Activated CD4-positive, alpha-beta memory T cell treated with anti-CD3 and anti-CD28 coated beads, Interleukin-2, amount 10 ng/mL, durations not matched to agents 7 days and 5 days (primary cell): ENCODE results near the gene SV2B. TPM values are rescaled to one million over a fixed set of nuclear protein-coding genes. Genes with fewer than 3 reads are reported as not detected.
"Not testable (repeated sequence)": the region's sequence is repeated elsewhere in the genome, so short reads cannot be mapped to it uniquely, and the experiment has no call there.

Experiments used
- CTCF ChIA-PET: fragments of 350-600 bp; sonication (Branson Sonifier 250); formaldehyde crosslinking; loops from one replicate; lab custom pipeline; 2021; ENCODE audit warnings: antibody characterized with exemption, inconsistent platforms; lab: Charles Lee
- POLR2A ChIA-PET: fragments of 350-600 bp; sonication (Branson Sonifier 250); formaldehyde crosslinking; loops from one replicate; lab custom pipeline; 2021; ENCODE audit warnings: antibody characterized with exemption; lab: Charles Lee
- DNase-seq: peaks from one replicate; pipeline ENCODE4 v3.0.0-alpha.2; 2020
- H3K27ac Mint-ChIP-seq: one replicate; pipeline ENCODE4 v1.8.0; 2021; ENCODE audit warnings: mild to moderate bottlenecking, mixed read lengths
- H3K27me3 Mint-ChIP-seq: one replicate; pipeline ENCODE4 v1.8.0; 2021; ENCODE audit warnings: mixed read lengths
- H3K36me3 Mint-ChIP-seq: one replicate; pipeline ENCODE4 v1.8.0; 2021; ENCODE audit warnings: low read depth, mixed read lengths
- H3K4me1 Mint-ChIP-seq: one replicate; pipeline ENCODE4 v1.8.0; 2021; ENCODE audit warnings: mixed read lengths
- H3K4me3 Mint-ChIP-seq: one replicate; pipeline ENCODE4 v1.8.0; 2021; ENCODE audit warnings: mild to moderate bottlenecking, mixed read lengths
- H3K9me3 Mint-ChIP-seq: one replicate; pipeline ENCODE4 v1.8.0; 2021; ENCODE audit warnings: mixed read lengths
- total RNA-seq, 2 experiments: library from RNA; stranded (reverse); gene quantifications; one replicate each; pipeline ENCODE4 v1.2.3, GENCODE V29; 2021

SV2B gene
- total RNA-seq, 2 experiments from 2014 or later, result 0.05 TPM; not detected in 1

- H3K4me1 Mint-ChIP-seq, result no peaks in the 10 kb centered on the region
- ChIA-PET CTCF (interaction anchor here (0.9 to 1.2 kb wide), 4 partner anchors 15 to 199 kb away, joined by 3 to 4 read pairs (median 3); no protein-coding TSS in a partner anchor), POLR2A (no interaction called here)
- peaks cover 30% of the 10 kb centered on the region for H3K27me3 Mint-ChIP-seq
- no peaks in the 10 kb centered on the region for H3K36me3 Mint-ChIP-seq
- no peak overlapping the region for H3K4me3 Mint-ChIP-seq
- no peak overlapping the region for H3K27ac Mint-ChIP-seq
- DNase-seq, result no peak
- H3K9me3 Mint-ChIP-seq, result no peaks in the 10 kb centered on the region
Observed at GRCh38 chr15:91073077-91073476, 27.0 kb upstream of the SV2B start.

DNA sequence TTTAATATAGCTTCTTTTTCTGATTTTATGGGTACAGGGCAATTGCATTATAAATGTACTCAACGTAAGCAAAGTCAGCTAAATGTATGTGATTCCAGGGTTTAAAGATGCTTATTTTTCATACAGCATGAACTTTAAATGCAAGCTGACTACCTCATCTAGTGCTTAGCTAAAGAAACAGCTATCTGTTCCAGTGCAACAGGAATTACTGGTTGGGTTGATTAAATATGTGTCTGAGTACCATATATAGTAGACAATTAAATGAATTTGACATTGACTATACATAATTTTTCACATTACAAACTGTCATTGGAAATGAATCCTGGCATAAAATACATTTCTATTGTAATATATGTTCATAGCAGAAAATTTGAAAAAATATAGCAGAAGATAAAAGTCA is 26.3 kb upstream of the SV2B start:
- no peaks in the 10 kb centered on the region for H3K36me3 Mint-ChIP-seq
- H3K4me3 Mint-ChIP-seq, result no peak overlapping the region
- peaks cover 28% of the 10 kb centered on the region for H3K27me3 Mint-ChIP-seq
- POLR2A ChIA-PET, result no interaction called here
- CTCF ChIA-PET, result interaction anchor here (0.9 to 1.2 kb wide), 4 partner anchors 16 to 198 kb away, joined by 3 to 4 read pairs (median 3); no protein-coding TSS in a partner anchor
- no peak for DNase-seq
- H3K4me1 Mint-ChIP-seq, result no peaks in the 10 kb centered on the region
- H3K9me3 Mint-ChIP-seq, result no peaks in the 10 kb centered on the region
- H3K27ac Mint-ChIP-seq, result no peak overlapping the region

- DNase-seq, result no peak
- Mint-ChIP-seq H3K4me1 (no peaks in the 10 kb centered on the region), H3K36me3 (peaks cover 3% of the 10 kb centered on the region), H3K27ac (no peak overlapping the region), H3K27me3 (peaks cover 19% of the 10 kb centered on the region), H3K9me3 (no peaks in the 10 kb centered on the region), H3K4me3 (no peak overlapping the region)
- POLR2A ChIA-PET, result no interaction called here
- CTCF ChIA-PET, result no interaction called here
Observed at GRCh38 chr15:91075739-91076138, 24.3 kb upstream of the SV2B start.

GRCh38 chr15:91077029-91077428 is 23.0 kb upstream of the SV2B start:
- no peak for DNase-seq
- H3K4me3 Mint-ChIP-seq, result no peak overlapping the region
- H3K4me1 Mint-ChIP-seq, result no peaks in the 10 kb centered on the region
- CTCF ChIA-PET, result interaction anchor here (0.7 kb wide), 2 partner anchors 80 to 224 kb away, joined by 3 read pairs; no protein-coding TSS in a partner anchor
- POLR2A ChIA-PET, result no interaction called here
- H3K27ac Mint-ChIP-seq, result no peak overlapping the region
- peaks cover 13% of the 10 kb centered on the region for H3K27me3 Mint-ChIP-seq
- H3K9me3 Mint-ChIP-seq, result no peaks in the 10 kb centered on the region
- peaks cover 3% of the 10 kb centered on the region for H3K36me3 Mint-ChIP-seq

GRCh38 chr15:91093866-91094265 is 6.2 kb upstream of the SV2B start:
- H3K4me3 Mint-ChIP-seq, POLR2A ChIA-PET, DNase-seq, H3K36me3 Mint-ChIP-seq, H3K9me3 Mint-ChIP-seq, H3K4me1 Mint-ChIP-seq, H3K27ac Mint-ChIP-seq, CTCF ChIA-PET: not testable (repeated sequence)
- H3K27me3 Mint-ChIP-seq, result peaks cover 43% of the 10 kb centered on the region

GRCh38 chr15:91098451-91098850 is 1.6 kb upstream of the SV2B start:
- H3K4me3 Mint-ChIP-seq, result no peak overlapping the region
- H3K27ac Mint-ChIP-seq, result no peak overlapping the region
- ChIA-PET CTCF (no interaction called here), POLR2A (interaction anchor here (0.7 kb wide), 1 partner anchor 23 kb away, joined by 3 read pairs; no protein-coding TSS in a partner anchor)
- H3K27me3 Mint-ChIP-seq, result peaks cover 71% of the 10 kb centered on the region
- H3K9me3 Mint-ChIP-seq, result peaks cover 4% of the 10 kb centered on the region
- no peak for DNase-seq
- peaks cover 18% of the 10 kb centered on the region for H3K4me1 Mint-ChIP-seq
- H3K36me3 Mint-ChIP-seq, result peaks cover 3% of the 10 kb centered on the region

DNA sequence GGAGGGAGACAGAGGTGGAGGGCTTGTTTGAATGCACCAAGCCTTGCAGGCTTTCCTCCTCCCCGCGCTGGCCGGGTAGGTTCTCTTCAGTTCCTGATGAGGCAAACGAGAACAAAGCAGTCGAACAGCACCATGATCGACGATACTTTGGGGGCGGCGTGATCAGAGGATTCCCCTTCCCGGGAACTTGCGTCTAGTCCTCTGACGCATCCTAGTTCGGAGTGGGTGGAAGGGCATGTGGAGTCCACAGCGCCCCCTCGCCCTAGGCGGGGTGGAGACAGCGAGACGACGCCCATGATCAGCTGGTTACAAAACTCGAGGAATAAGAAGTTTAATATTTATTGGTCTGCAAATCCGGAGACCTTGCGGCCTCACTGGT is 452 bp upstream of the SV2B start:
- Mint-ChIP-seq H3K4me1 (peaks cover 18% of the 10 kb centered on the region), H3K4me3 (peak overlapping the region; percentile 59), H3K9me3 (no peaks in the 10 kb centered on the region), H3K27ac (no peak overlapping the region), H3K36me3 (no peaks in the 10 kb centered on the region), H3K27me3 (peaks cover 75% of the 10 kb centered on the region)
- ChIA-PET POLR2A (no interaction called here), CTCF (interaction anchor here (0.8 to 1.4 kb wide), 4 partner anchors 19 to 169 kb away, joined by 3 to 4 read pairs (median 4); no protein-coding TSS in a partner anchor)
- peak; percentile 18 for DNase-seq

- H3K36me3 Mint-ChIP-seq, result no peaks in the 10 kb centered on the region
- ChIA-PET CTCF (interaction anchor here (1.2 to 1.4 kb wide), 2 partner anchors 18 to 52 kb away, joined by 4 read pairs; no protein-coding TSS in a partner anchor), POLR2A (interaction anchor here (0.9 kb wide), 1 partner anchor 146 kb away, joined by 4 read pairs; the partner anchor contains the start of gene RCCD1)
- H3K27me3 Mint-ChIP-seq, result peaks cover 77% of the 10 kb centered on the region
- no peak for DNase-seq
- H3K4me3 Mint-ChIP-seq, result peak overlapping the region; percentile 74
- H3K27ac Mint-ChIP-seq, result no peak overlapping the region
- H3K4me1 Mint-ChIP-seq, result peaks cover 18% of the 10 kb centered on the region
- H3K9me3 Mint-ChIP-seq, result no peaks in the 10 kb centered on the region
Observed at GRCh38 chr15:91100814-91101607, 954 bp downstream of the SV2B start.

DNA sequence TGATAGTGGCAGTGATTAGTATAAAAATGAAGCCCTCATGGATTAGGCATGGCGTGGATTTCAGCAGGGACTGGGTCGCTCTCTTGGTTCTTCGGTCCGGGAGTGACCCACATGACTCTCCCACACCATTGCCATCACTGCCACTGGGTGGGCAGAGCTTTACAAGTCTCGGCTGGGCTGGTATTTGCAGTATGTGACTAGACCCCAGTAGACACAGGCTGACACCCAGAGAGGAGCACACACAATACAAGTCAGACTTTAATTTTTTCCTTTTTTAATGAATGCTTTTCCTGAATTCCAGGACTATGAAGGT is 1.5 kb downstream of the SV2B start:
- no peak for DNase-seq
- Mint-ChIP-seq H3K36me3 (no peaks in the 10 kb centered on the region), H3K4me1 (peaks cover 18% of the 10 kb centered on the region), H3K27me3 (peaks cover 78% of the 10 kb centered on the region), H3K27ac (no peak overlapping the region), H3K4me3 (no peak overlapping the region), H3K9me3 (no peaks in the 10 kb centered on the region)
- ChIA-PET CTCF (no interaction called here), POLR2A (no interaction called here)

DNA sequence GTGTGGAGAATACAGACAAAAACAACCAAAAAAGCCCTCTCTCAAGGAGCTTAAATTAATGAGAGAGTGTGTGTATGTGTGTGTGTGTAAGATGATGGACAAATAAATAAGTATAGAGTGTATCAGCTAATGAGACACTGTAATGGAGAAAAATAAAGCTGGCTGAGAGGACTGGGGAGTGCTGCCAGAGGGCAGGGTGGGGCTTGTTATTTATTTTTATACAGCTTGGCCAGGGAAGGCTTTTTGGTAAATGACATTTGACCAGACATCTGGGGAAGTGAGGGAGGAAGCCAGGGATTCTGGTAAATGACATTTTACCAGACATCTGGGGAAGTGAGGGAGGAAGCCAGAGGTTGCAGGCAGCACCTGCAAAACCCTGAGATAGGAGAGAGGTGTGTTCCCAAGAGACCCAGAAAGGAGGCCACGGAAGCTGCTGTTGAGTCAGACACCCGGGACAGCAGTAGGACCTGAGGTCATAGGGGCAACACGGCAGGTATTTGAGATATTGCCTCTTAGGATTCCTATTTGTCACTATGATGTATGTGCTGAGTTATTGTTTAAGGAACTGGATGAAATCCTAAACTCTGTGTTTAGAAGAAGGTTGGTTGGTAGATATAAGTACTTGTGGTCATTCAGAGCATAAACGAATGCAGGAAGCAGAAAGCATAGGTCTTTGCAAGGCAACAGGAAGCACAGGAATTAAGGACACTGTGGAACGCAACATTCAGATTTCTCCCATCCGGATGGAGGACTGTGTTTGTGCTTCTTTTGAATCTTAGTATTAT is 2.7 kb downstream of the SV2B start:
- no peak for DNase-seq
- Mint-ChIP-seq H3K27ac (no peak overlapping the region), H3K4me3 (no peak overlapping the region), H3K4me1 (peaks cover 18% of the 10 kb centered on the region), H3K36me3 (no peaks in the 10 kb centered on the region), H3K27me3 (peaks cover 73% of the 10 kb centered on the region), H3K9me3 (no peaks in the 10 kb centered on the region)
- ChIA-PET POLR2A (no interaction called here), CTCF (no interaction called here)

- H3K9me3 Mint-ChIP-seq, result no peaks in the 10 kb centered on the region
- H3K36me3 Mint-ChIP-seq, result no peaks in the 10 kb centered on the region
- H3K4me1 Mint-ChIP-seq, result peaks cover 17% of the 10 kb centered on the region
- ChIA-PET CTCF (no interaction called here), POLR2A (no interaction called here)
- no peak for DNase-seq
- no peak overlapping the region for H3K27ac Mint-ChIP-seq
- no peak overlapping the region for H3K4me3 Mint-ChIP-seq
- H3K27me3 Mint-ChIP-seq, result peaks cover 68% of the 10 kb centered on the region
Observed at GRCh38 chr15:91104111-91104510, 4.1 kb downstream of the SV2B start.

DNA sequence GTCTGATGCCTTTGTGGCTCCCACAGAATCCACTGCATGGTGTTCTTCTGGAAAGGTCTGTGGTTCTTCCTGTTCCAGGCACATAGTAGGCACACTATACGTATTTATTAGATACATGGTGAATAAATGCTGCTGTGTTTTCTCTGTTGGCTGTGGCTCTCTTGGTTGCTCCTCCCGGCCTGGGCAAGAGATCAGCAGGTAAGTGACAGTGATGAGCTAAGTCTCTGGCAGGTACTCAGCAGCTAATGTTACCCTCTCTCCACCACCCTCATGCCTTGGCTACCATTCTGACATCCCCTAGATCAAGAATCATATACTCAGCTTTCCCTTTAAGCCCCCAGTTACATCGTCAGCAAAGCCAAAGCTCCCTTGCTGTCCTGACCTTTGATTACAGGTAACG is 8.4 kb downstream of the SV2B start:
- Mint-ChIP-seq H3K4me3 (no peak overlapping the region), H3K4me1 (no peaks in the 10 kb centered on the region), H3K36me3 (no peaks in the 10 kb centered on the region), H3K27ac (no peak overlapping the region), H3K9me3 (no peaks in the 10 kb centered on the region), H3K27me3 (peaks cover 37% of the 10 kb centered on the region)
- POLR2A ChIA-PET, result no interaction called here
- CTCF ChIA-PET, result no interaction called here
- no peak for DNase-seq

- no peak overlapping the region for H3K27ac Mint-ChIP-seq
- no peak overlapping the region for H3K4me3 Mint-ChIP-seq
- H3K27me3 Mint-ChIP-seq, result peaks cover 28% of the 10 kb centered on the region
- ChIA-PET CTCF (interaction anchor here (1.1 kb wide), 1 partner anchor 137 kb away, joined by 3 read pairs; no protein-coding TSS in a partner anchor), POLR2A (no interaction called here)
- H3K4me1 Mint-ChIP-seq, result no peaks in the 10 kb centered on the region
- no peak for DNase-seq
- H3K36me3 Mint-ChIP-seq, result no peaks in the 10 kb centered on the region
- no peaks in the 10 kb centered on the region for H3K9me3 Mint-ChIP-seq
Observed at GRCh38 chr15:91109885-91110284, 9.8 kb downstream of the SV2B start.
